Raji (cell line): ENCODE results near the gene PPP1R12B.

Experiments
- POLR2A ChIP-seq: IDR thresholded peaks from 2 replicates; pipeline ENCODE4 v1.6.1; 2011; ENCODE audit warnings: low read depth, low read length, control low read depth; ENCODE audit not compliant: insufficient read depth

Gene PPP1R12B

DNA sequence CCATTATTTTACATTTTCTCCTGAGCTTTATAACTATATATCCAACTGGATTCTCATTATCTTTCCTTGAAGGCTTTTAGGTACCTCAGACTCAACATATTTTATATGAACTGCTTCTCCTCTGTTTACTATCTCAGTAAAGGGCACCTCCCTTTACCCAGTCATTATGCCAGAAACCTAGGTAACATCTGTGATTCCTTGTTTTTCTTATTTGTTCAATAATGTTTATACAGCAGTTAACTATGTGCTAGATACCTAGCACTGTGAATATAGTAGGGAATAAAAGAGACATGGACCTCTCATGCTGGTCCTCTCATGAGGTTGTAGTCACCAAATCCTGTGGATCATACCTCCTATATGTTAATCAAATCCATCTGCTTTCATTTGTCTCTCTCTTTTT, 25.6 kb downstream of the PPP1R12B start:
- no peak for TF ChIP-seq POLR2A

GRCh38 chr1:202376247-202376646, 27.7 kb downstream of the PPP1R12B start:
- TF ChIP-seq POLR2A = no peak

- no peak for TF ChIP-seq POLR2A
Observed at GRCh38 chr1:202397256-202397655, 48.8 kb downstream of the PPP1R12B start.

- TF ChIP-seq POLR2A = no peak
Observed at GRCh38 chr1:202405928-202406327, 57.4 kb downstream of the PPP1R12B start.

DNA sequence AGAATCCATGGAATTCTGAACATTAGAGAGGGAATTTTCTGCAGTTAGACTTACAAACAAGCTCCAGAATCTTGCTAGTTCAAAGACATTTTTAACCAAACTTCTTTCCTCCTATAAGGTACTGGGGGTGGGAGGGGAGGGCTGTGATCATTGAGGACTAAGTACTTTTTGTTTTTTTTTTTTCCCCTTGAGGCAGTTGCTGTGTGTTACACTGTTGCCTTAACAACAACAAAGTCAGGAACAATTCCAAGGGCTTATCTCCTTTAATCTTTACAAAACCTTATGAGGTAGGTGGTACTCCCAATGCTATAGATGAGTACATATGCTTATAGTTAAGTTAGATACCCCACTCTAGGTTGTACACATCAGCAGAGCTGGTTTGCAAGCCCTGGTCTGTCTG, 62.9 kb downstream of the PPP1R12B start:
- TF ChIP-seq POLR2A = no peak

DNA sequence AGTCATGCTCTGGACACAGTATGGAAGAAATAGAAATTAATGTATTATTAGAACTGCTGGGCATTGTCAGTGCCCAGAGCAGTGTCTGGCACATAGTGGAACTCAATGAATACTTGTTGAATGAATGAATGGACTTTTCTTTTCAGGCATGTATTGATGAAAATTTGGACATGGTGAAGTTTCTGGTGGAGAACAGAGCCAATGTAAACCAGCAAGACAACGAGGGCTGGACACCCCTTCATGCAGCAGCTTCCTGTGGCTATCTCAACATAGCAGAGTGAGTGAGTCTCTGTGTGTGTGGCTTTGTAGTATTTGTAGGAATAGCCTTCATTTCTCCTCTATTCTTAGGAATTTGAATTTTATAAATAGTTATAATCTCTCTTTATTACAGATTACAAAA, 68.1 kb downstream of the PPP1R12B start:
- TF ChIP-seq POLR2A = no peak

- TF ChIP-seq POLR2A = no peak
Observed at GRCh38 chr1:202433155-202434043, 84.9 kb downstream of the PPP1R12B start.

GRCh38 chr1:202434059-202434458, 85.6 kb downstream of the PPP1R12B start:
- no peak for TF ChIP-seq POLR2A

DNA sequence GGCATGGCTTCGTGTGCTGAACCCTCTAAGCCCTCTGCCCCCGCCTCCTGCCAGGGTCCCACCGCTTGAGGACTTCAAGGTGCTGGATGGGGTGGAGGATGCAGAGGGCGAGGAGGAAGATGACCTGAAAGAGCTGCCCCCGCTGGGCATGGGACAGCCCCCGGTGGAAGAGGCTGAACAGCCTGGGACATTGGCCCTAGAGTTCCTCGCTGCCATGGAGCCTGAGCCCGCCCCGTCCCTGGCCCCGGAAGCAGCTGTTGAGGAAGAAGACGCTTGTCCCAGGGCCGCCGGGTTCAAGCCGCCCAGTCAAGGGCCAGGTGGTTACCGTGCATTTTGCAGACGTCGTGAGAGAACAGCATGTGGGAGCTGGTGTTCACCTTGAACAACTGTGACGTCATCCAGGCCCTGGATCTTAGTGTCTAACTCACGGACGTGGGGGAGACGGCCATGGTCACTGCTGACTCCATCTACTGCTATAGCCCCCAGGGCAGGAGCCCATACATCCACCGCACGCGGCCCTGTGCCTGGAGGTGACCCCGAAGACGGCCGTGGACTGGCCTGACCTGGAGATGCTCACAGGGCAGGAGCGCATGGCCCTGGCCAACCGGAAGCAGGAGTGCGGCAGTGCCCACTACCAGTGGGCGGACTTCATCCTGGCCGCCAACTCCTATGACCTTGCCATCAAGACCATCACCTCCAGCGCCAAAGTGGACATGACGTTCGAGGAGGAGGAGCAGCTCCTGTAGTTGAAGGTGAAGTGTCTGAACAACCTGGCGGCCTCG, 90.1 kb downstream of the PPP1R12B start:
- TF ChIP-seq POLR2A = no peak

DNA sequence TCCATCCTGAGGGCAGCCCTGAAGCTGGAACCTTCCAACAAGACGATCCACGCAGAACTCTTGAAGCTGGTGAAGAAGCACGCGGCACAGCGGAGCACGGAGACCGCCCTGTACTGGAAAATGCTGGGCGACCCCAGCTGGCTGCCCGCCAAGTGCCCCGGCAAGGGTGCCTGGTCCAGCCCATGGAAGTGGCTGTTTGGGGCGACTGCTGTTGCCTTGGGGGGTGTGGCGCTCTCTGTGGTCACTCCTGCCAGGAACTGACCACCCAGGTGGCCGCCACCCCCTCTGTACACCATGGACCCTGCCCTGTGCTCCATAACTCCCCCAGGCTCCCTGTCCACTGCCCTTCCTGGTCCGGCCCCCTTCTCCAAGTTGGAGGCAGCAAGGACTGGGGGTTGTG, 90.8 kb downstream of the PPP1R12B start:
- TF ChIP-seq POLR2A = no peak

- no peak for TF ChIP-seq POLR2A
Observed at GRCh38 chr1:202452508-202452907, 104.0 kb downstream of the PPP1R12B start.

GRCh38 chr1:202462342-202463076, 114.0 kb downstream of the PPP1R12B start:
- TF ChIP-seq POLR2A = no peak

GRCh38 chr1:202471246-202471645, 122.7 kb downstream of the PPP1R12B start:
- no peak for TF ChIP-seq POLR2A

DNA sequence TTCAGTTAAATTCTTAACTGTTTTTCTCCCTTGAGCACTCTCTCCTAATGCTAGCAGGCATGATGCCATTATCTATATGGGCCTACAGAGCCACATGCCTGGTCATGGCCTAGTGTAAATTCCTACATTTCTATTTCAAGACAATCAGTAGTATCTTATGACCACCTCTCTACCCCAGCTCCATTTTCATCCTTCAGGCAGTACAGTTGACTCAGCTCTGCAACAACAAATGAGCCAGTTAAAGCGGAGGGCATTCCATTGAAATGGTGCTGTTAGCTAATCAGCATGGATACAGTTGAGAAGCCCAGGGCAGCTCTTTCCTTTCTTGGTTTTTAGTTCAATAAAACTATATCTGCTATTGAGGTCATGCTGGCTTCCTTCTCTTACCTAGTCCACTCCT, 150.0 kb downstream of the PPP1R12B start:
- TF ChIP-seq POLR2A = no peak

GRCh38 chr1:202501281-202501680, 152.8 kb downstream of the PPP1R12B start:
- no peak for TF ChIP-seq POLR2A
